Tibial nerve (tissue), 4 donors: ENCODE data around the gene GXYLT2.

Experiments
- CTCF ChIP-seq, 5 experiments: fragments of 200-600 bp in 3 of 5; fragments of 450-650 bp in 2 of 5; sonication (generic) in 3 of 5; IDR thresholded peaks; one replicate each; pipeline ENCODE4 v1.5.1; 2016 to 2019; ENCODE audit warnings: antibody characterized with exemption in 5 of 5, mild to moderate bottlenecking in 3 of 5, moderate library complexity in 2 of 5
- EP300 ChIP-seq, 2 donors: sonication (generic); formaldehyde crosslinking; IDR thresholded peaks; one replicate each; pipeline ENCODE4 v1.6.1; 2017; ENCODE audit warnings: antibody characterized with exemption in 2 of 2, mild to moderate bottlenecking in 1 of 2
- POLR2A ChIP-seq, 2 donors: fragments of 450-650 bp; IDR thresholded peaks; one replicate each; pipeline ENCODE4 v1.6.1; 2017; ENCODE audit warnings: antibody characterized with exemption in 2 of 2, mild to moderate bottlenecking in 2 of 2, moderate library complexity in 2 of 2

- TF ChIP-seq CTCF (IDR thresholded peaks at IDR 0.05) (no peak), EP300 (IDR thresholded peaks at IDR 0.05) (no peak), POLR2A (IDR thresholded peaks at IDR 0.05) (no peak)
These were observed 60.1 kb downstream of the GXYLT2 start for GRCh38 chr3:72947715-72948490.
